PC-3 (cell line): ENCODE results near the gene FBXO7. TPM values are rescaled to one million over a fixed set of nuclear protein-coding genes. Genes with fewer than 3 reads are reported as not detected.

Source experiments
- ATAC-seq: fragments of 200-7000 bp; cut with Tn5 transposase; 2 replicates; pipeline ENCODE4 v1.9.1; 2020; ENCODE audit warnings: mild to moderate bottlenecking, moderate library complexity
- BruUV-seq: library from RNA; stranded (reverse); fragments of 400-500 nt; replicated peaks from 2 replicates; lab custom pipeline; 2021; lab: Mats Ljungman, UMichigan
- CTCF ChIA-PET: fragments of 300-600 bp; sonication (Branson Sonifier 250); formaldehyde crosslinking; loops from one replicate; lab custom pipeline; 2022; ENCODE audit warnings: antibody characterized with exemption; lab: Charles Lee
- POLR2A ChIA-PET: fragments of 300-600 bp; sonication (Branson Sonifier 250); formaldehyde crosslinking; loops from one replicate; lab custom pipeline; 2022; ENCODE audit warnings: antibody characterized with exemption; ENCODE audit not compliant: unreplicated experiment; lab: Charles Lee
- DNase-seq: peaks from one replicate; pipeline ENCODE4 v3.0.0-alpha.2; 2015
- H2AFZ ChIP-seq: fragments of 300-600 bp; sonication (generic); 2 replicates; pipeline ENCODE4 v1.6.0; 2016; ENCODE audit warnings: antibody characterized with exemption, low read length
- H3F3A ChIP-seq: fragments of 300-600 bp; sonication (generic); one replicate; pipeline ENCODE4 v1.6.0; 2017; ENCODE audit warnings: antibody characterized with exemption, low read length, control low read depth, mild to moderate bottlenecking; ENCODE audit not compliant: unreplicated experiment
- H3K27ac ChIP-seq: fragments of 300-600 bp; sonication (generic); 2 replicates; pipeline ENCODE4 v1.5.1; 2016; ENCODE audit warnings: mild to moderate bottlenecking, low read length
- H3K27me3 ChIP-seq: fragments of 300-600 bp; sonication (generic); 2 replicates; pipeline ENCODE4 v1.6.1; 2016; ENCODE audit warnings: low read length, mixed read lengths
- H3K36me3 ChIP-seq: fragments of 300-600 bp; sonication (generic); 2 replicates; pipeline ENCODE4 v1.6.1; 2016; ENCODE audit warnings: low read depth, mixed run types, low read length, mixed read lengths
- H3K4me1 ChIP-seq: fragments of 300-600 bp; sonication (generic); 2 replicates; pipeline ENCODE4 v1.5.1; 2016; ENCODE audit warnings: low read length; ENCODE audit not compliant: insufficient read depth
- H3K4me2 ChIP-seq: fragments of 300-600 bp; sonication (generic); 2 replicates; pipeline ENCODE4 v1.6.0; 2016; ENCODE audit warnings: low read length
- H3K4me3 ChIP-seq: fragments of 300-600 bp; sonication (generic); 2 replicates; pipeline ENCODE4 v1.5.1; 2016; ENCODE audit warnings: mild to moderate bottlenecking, low read length, mixed read lengths
- H3K79me2 ChIP-seq: fragments of 300-600 bp; sonication (generic); 2 replicates; pipeline ENCODE4 v1.6.1; 2017; ENCODE audit warnings: low read length, mixed read lengths
- H3K9ac ChIP-seq: fragments of 300-600 bp; sonication (generic); 2 replicates; pipeline ENCODE4 v1.6.0; 2016; ENCODE audit warnings: mild to moderate bottlenecking, low read length
- H3K9me2 ChIP-seq: fragments of 300-600 bp; sonication (generic); replicated peaks from 2 replicates; pipeline ENCODE4 v1.6.1; 2016; ENCODE audit warnings: mixed run types, low read length, mixed read lengths
- H3K9me3 ChIP-seq: fragments of 300-600 bp; sonication (generic); 2 replicates; pipeline ENCODE4 v1.6.1; 2016; ENCODE audit warnings: low read length, mixed read lengths
- H4K20me1 ChIP-seq: fragments of 300-600 bp; sonication (generic); 2 replicates; pipeline ENCODE4 v1.6.1; 2016; ENCODE audit warnings: low read length, mixed read lengths
- CTCF ChIP-seq: fragments of 300-600 bp; sonication (generic); conservative IDR thresholded peaks from 2 replicates; pipeline ENCODE4 v1.5.1; 2017; ENCODE audit warnings: antibody characterized with exemption, low read depth, mild to moderate bottlenecking, low read length
- EZH2 ChIP-seq: fragments of 300-600 bp; sonication (generic); IDR thresholded peaks from one replicate; pipeline ENCODE4 v1.6.1; 2017; ENCODE audit warnings: antibody characterized with exemption, mild to moderate bottlenecking, low read length; ENCODE audit not compliant: unreplicated experiment
- EZH2phosphoT487 ChIP-seq: fragments of 300-600 bp; sonication (generic); IDR thresholded peaks from 2 replicates; pipeline ENCODE4 v1.6.1; 2018; ENCODE audit warnings: mild to moderate bottlenecking, antibody characterized with exemption, low read length, borderline replicate concordance
- intact Hi-C: fragments of 100-400 bp; cut with micrococcal nuclease; formaldehyde crosslinking; loops from 2 replicates; pipeline ENCODE4 v1.9.0; 2023
- total RNA-seq: library from RNA; depleted of rRNA; stranded (reverse); fragments of >200 nt; gene quantifications from 2 replicates; pipeline ENCODE4 v1.2.3, GENCODE V29; 2014

Gene FBXO7
- total RNA-seq, 1 experiment from 2014 or later: 43.6 TPM

GRCh38 chr22:32494971-32495370 is 20.4 kb downstream of the FBXO7 start:
- Histone ChIP-seq H3K79me2 (no peaks in the 10 kb centered on the region), H3K4me2 (no peak overlapping the region), H4K20me1 (no peaks in the 10 kb centered on the region), H3K9me3 (no peaks in the 10 kb centered on the region), H3K4me3 (no peak overlapping the region), H3K27me3 (no peaks in the 10 kb centered on the region), H2AFZ (no peak overlapping the region), H3F3A (no peaks in the 10 kb centered on the region), H3K4me1 (no peaks in the 10 kb centered on the region), H3K9me2 (no peaks in the 10 kb centered on the region), H3K9ac (no peak overlapping the region), H3K27ac (no peak overlapping the region), H3K36me3 (peaks cover 33% of the 10 kb centered on the region)
- DNase-seq: no peak
- TF ChIP-seq EZH2 (no peak), EZH2phosphoT487 (no peak), CTCF (no peak)
- intact Hi-C loops: no loop called here
- no peak for ATAC-seq
- ChIA-PET POLR2A (no interaction called here), CTCF (no interaction called here)
- no TSS peak for BruUV-seq

DNA sequence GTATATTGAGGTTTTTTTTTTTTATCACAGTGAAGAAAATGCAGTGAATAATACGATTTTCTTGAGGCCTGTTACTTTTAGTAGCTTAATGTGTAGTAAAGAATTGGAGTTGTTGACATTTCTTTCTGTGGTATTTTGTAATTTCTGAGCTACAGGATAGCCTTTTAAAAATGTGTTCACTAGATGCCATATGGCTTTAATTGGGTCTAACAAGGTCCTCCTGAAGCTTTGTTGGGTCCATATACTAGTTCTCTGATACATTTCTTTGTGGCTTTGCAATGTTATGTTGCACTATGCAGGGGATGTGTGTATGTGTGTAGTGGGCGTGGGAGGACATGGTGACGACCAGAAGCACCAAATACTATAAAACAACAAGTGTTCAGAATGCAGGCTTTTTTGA is 25.1 kb downstream of the FBXO7 start:
- H3K79me2 ChIP-seq: no peaks in the 10 kb centered on the region
- H3K36me3 ChIP-seq: peaks cover 24% of the 10 kb centered on the region
- ATAC-seq (no peak), DNase-seq (no peak)
- no peak overlapping the region for H3K4me2 ChIP-seq
- no peak overlapping the region for H3K4me3 ChIP-seq
- no peaks in the 10 kb centered on the region for H4K20me1 ChIP-seq
- no peaks in the 10 kb centered on the region for H3K9me3 ChIP-seq
- H3K9me2 ChIP-seq: no peaks in the 10 kb centered on the region
- H3K27me3 ChIP-seq: no peaks in the 10 kb centered on the region
- no peak for TF ChIP-seq EZH2
- no peak for TF ChIP-seq CTCF
- no peak for TF ChIP-seq EZH2phosphoT487
- no peak overlapping the region for H3K9ac ChIP-seq
- intact Hi-C loops: no loop called here
- H2AFZ ChIP-seq: no peak overlapping the region
- BruUV-seq: no TSS peak
- POLR2A ChIA-PET: no interaction called here
- no peaks in the 10 kb centered on the region for H3F3A ChIP-seq
- no peaks in the 10 kb centered on the region for H3K4me1 ChIP-seq
- CTCF ChIA-PET: no interaction called here
- no peak overlapping the region for H3K27ac ChIP-seq

- ChIA-PET CTCF (no interaction called here), POLR2A (no interaction called here)
- TF ChIP-seq EZH2phosphoT487: no peak
- no peak for TF ChIP-seq CTCF
- TF ChIP-seq EZH2: no peak
- Histone ChIP-seq H4K20me1 (no peaks in the 10 kb centered on the region), H3K4me1 (no peaks in the 10 kb centered on the region), H3K9me3 (no peaks in the 10 kb centered on the region), H3K4me2 (no peak overlapping the region), H3K9me2 (no peaks in the 10 kb centered on the region), H3K27ac (no peak overlapping the region), H3K36me3 (peaks cover 16% of the 10 kb centered on the region), H3F3A (no peaks in the 10 kb centered on the region), H2AFZ (no peak overlapping the region), H3K4me3 (no peak overlapping the region), H3K27me3 (no peaks in the 10 kb centered on the region), H3K9ac (no peak overlapping the region), H3K79me2 (no peaks in the 10 kb centered on the region)
- DNase-seq: no peak
- BruUV-seq: no TSS peak
- intact Hi-C loops: no loop called here
- no peak; the same call in 1 of the 2 replicates for ATAC-seq
These were observed 27.5 kb downstream of the FBXO7 start for GRCh38 chr22:32501836-32502752.
